Measurements from ENCODE around the gene ZNF365. TPM values are rescaled to one million over a fixed set of nuclear protein-coding genes. Genes with fewer than 3 reads are reported as not detected.
"Not testable (repeated sequence)": the region's sequence is repeated elsewhere in the genome, so short reads cannot be mapped to it uniquely, and the experiment has no call there.

ZNF365 gene, protein sequence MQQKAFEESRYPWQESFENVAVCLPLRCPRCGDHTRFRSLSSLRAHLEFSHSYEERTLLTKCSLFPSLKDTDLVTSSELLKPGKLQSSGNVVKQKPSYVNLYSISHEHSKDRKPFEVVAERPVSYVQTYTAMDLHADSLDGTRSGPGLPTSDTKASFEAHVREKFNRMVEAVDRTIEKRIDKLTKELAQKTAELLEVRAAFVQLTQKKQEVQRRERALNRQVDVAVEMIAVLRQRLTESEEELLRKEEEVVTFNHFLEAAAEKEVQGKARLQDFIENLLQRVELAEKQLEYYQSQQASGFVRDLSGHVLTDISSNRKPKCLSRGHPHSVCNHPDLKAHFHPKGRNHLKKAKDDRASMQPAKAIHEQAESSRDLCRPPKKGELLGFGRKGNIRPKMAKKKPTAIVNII
- total RNA-seq, result 5.2 TPM

DNA sequence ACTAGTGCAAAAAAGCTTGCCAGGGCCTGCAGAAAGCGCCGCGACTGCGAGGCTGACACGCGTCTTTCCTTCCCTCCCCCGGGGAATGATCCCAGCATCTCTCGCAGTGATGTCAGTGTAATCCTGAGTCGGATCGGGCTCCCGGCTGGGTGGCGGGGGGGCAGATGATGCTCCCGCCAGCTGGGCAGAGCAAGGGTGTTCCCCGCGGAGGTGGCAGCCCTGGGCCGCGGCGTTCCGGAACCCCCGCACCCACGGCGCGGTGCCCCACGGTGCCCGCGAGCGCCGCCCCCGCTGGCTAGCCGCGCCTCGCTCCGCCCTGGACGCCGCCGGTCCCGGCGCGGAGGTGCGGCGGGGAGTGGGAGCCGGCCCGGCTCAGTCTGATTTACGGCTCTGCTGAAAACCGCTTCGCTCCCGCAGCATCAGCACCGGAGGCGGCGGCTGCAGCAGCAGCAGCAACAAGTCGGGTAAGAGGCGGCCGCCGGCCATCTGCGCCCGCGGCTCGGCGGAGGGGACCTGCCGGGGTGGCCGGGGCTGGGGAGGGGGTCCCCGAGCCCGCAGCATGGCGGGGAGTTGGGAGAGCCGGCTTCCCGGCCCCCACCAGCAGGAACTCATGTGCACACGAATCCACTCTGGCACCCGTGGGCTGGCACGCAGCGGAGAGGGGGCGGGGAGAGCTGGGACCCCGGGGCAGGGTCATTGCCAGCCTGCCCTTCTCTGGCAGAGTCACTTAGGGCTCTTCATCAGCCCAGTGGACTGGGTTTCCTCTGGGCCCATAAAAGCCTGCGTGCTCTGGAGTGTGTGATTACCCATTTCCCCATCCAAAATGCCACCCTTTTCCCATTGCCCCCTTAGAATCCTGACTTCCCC is at the start of gene ZNF365:
Gene ZNF365, plus strand, starts transcription at position 375 of the 867 bp plus-strand sequence. CDS start 1,825 bp downstream, outside the sequence.
- ATAC-seq, result peak; percentile 49

DNA sequence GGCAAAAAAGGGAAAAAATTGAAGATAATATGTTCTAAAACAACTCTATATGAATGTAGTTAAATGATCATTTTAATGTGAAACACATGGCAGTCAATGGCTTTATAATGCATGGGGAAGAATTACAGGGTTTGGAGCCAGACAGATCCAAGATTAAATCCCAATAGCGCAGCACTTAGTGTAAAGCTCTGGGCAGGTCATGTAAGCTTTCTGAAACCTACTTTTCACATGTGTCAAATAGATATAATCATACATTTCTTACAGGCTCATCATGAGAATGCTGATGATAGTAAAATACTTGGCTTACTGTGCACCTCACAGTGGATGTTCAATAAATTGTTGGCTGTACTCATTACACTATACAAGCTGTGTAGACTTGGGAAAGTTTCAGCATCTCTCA is 48.0 kb upstream of the ZNF365 start:
- ATAC-seq, result no peak

DNA sequence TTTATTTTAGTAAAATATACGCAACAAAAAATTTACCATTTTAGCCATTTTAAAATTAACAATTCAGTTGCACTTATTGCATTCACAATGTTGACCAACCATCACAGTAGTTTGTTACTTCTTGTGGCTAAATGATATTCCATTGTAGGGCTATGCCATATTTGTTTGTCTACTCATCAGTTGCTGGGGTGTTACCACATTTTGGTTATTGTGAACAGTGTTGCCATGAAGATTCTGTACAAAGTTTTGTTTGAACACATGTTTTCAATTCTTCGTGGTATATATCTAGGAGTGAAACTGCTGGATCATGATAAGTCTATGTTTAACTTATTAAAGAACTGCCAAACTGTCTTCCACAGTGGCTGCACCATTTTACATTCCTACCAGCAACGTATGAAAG is 46.3 kb upstream of the ZNF365 start:
- no peak for ATAC-seq

DNA sequence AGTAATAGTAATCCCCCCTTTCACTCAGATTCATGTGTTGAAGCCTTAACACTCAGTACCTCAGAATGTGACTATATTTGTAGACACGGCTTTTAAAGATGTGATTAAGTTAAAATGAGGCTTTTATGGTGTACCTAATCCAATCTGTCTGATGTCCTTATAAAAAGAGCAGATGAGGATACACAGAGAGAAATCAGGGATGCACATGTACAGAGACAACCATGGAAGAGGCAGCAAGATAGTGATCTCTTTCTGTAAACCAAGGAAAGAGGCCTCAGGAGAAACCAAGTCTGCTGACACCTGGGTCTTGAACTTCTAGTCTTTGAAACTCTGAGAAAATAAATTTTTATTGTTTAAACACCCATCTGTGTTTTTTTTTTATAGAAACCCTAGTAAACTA is 44.0 kb upstream of the ZNF365 start:
- no peak for ATAC-seq

DNA sequence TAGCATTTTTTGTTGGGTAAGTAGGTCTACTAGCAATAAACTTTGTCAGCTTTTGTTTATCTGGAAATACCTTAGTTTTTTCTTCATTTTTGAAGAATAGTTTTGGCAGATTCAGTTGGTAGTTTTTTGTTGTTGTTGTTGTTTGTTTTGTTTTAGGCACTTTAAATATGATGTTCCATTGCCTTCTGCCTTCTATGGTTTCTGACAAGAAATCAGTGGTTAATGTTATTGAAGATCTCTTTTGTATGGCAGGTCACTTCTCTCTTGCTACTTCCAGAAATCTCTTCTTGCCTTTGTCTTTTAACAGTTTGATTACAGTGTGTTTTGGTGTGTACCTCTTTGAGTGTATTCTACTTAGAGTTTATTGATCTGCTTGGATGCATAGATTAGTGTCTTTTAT is 41.8 kb upstream of the ZNF365 start:
- ATAC-seq, result no peak

DNA sequence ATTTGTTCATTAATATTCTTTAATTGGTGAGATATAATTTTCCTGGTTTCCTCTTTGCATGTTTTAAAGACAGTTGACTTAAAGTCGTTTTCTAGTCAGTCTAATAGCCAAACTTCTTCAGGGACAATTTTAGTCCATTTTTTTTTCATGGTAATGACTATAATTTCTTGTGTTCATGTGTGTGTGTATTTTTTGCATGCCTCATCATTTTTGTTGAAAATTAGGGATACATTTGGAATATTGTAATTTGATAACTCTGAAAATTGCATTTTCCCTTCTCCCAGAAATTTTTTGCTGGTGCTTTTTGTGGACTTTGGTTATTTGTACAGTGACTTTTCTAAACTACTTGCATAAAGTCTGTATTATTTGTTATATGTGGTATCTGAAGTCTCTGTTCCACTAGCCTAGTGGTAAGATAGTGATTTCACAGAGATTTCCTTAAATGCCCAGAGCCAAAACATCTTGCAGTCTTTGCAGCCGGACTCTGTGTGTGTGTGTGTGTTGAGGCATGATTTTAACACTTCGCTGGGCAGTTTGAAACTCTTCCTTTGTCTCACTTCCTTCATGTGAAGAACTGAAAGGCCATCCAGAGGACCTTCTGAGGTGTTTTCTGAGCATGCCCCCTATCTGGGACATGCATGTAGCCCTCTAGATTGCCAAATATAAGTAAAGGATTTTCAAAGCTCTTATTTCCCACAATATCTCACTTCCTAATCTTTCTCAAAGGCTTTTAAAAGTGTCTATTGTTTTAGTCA is 40.9 kb upstream of the ZNF365 start:
- ATAC-seq, result no peak

DNA sequence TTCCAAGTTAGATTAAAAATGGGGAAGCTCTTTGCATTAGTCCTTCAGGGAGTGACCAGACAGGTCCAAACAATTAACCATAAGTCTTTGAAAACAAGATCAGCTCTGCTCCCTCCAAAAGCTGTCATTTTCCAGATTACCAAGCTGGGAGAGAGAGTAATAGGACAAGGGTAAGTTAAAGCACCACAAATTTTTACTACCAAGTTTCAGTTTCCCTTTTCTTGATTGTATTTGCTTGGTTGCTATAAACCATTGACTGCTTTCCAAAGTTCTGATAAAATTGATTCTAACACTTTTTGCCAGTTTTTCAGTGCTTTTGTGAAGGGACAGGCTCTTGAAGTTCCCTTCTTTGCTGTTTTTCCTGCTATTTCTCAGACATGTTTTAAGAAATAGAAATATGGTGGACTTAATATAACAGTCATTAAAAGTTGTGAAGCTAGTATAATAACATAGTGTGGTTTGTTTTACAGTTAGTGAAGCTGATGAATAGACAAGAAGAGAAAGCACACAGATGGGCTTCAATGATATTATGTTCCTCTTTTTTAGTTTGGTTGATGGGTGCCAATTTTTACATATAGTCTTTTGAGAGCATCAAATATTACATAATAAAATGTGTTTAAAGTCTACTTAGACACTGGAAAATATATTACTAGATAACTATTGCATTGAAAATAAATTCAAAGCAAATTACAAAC is 40.0 kb upstream of the ZNF365 start:
- no peak for ATAC-seq

DNA sequence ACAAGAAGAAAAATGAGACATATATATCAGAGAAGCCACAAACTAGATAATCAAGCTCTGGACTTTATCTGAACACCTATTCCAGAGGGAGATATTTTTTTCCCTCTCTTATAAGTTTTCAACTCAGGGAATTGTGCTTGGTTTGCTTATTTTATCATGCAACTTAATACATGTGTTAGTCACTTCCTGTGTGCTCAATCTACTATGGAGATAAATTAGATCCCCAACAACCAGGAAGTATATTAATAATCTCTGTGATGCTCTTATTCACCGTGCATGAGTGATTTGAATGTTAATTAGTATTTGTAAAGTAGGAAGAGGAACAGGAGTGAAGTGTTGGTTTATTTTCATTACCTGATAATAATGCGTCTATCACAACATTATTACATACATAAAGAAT is 38.8 kb upstream of the ZNF365 start:
- peak; percentile 68 for ATAC-seq

DNA sequence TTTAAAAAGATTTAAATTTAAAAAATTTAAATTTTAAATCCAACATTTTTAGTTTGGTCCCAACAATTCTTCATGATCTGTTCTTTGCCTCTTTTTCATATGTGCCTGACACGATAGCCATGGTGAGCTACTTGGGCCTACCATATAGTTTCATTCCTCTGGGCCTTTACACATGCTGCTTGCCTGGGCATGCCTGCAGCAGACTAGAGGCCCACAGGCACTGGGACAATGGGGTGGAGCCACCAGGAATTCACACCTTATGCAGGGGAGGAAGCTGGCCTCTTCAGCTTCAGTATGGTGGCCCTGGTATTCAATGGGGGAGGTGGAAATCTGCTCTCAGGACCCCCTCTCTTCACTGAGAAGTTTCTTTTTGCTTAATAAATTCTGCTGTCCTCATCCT is 37.8 kb upstream of the ZNF365 start:
- peak; percentile 33 for ATAC-seq

DNA sequence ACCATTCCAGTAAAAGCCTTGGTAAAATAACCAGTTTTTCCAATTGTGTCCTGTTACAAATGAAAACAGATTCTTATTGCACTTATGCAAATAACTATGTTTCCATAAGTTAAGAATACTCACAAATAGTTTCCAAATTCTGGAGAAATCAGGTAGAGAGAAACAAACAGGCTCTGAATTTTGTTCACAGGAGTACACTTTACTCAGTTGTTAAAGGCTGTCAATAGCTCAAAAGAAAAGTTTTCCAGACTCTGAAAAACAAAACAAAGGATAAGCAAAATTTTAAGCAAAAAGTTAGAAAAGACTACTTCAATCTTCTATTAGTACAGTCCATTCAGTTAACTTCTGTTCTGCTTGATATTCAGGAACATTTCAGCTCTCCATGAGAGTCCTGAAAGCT is 32.8 kb upstream of the ZNF365 start:
- no peak for ATAC-seq

DNA sequence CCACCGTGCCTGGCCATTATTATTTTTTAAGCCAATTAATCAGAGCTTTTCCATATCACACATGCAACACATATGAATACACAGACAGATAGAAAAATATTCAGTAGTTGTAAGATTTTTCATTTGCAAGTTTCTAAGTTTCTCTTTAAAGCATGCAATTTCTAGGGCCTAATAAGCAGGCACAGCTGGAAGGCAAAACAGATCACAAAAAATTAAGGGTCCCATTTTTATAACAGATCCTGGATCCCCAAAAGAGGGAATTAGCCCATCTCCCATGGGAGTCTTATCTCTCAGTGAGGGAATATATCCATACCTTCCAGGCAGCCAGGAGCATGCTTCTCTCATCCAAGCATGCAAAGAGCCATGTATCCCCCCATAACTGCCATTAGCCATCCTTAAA is 31.2 kb upstream of the ZNF365 start:
- ATAC-seq, result no peak

DNA sequence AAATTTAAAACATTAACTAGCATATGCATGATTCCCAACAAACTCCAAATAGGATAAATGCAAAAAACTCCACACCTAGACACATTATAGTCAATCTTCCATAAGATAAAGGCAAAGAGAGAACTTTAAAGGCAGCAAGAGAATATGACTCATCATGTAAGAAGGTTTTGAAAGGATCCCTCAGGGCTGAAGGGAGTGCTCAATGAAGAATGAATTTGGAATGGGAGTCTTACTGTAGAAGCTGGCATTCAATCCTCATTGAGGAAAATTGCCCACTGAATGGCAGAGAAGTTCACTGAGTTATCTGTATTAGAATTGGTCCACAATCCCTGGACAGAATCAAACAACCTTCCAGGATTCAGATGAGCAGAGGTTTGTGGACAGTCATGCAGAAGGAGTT is 26.1 kb upstream of the ZNF365 start:
- ATAC-seq, result no peak

DNA sequence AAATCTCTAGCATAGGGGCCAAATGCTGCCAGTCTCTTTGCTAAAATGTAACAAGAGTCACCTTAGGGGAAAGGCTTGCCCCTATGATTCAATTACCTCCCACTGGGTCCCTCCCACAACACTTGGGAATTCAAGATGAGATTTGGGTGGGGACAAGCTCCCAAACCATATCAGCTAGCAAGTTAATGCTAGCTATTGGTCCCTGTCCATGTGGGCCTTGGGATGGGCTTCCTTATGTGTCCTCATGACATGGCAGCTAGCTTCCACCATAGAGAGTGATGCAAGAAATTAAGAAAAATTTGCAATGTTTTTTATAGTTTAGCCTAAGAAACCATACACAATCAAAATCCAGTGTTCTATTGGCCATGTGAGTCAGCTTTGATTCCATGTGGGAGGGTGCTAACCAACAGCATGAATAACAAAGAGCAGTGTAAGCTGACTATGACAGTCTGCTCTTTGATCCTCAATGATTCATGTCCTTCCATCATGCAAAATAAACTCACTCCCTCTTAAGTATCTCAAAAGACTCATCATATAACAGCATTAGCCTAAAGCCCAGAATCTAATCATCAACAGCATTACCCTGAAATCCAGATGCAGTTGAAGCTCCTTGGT is 21.7 kb upstream of the ZNF365 start:
- ATAC-seq, result peak; percentile 66

DNA sequence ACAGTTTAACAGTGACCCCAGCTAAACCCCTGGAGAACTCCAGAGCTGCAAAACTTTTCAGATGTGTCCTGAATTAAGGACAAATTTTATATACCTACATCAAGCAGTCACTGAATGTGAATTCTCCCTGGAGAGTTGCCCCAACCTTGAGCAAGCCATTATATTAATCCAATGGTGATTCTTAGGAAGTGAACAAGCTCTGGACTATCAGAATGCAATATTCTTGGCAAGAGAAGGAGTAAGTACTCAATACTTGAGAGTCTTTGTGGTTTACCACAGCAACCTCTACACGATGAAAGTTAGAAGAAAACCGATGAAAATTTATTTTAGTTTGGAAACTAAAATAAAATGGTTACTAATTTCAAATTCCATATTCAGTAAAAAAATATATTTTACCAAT is 19.3 kb upstream of the ZNF365 start:
- ATAC-seq, result no peak

DNA sequence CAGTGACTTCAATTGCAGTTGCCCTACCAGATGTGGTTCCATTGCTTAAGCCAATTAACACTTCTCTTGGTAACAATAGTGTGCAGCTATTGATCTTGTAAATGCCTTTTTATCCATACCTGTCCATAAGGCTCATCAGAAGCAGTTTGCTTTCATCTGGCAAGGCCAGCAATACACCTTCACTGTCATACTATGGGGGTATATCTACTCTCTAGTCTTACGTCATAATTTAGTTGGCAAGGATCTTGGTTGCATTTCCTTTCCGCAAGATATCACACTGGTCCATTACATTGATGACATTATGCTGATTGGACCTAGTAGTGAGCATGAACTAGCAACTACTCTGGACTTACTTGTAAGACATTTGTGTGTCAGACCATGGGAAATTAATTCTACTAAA is 17.7 kb upstream of the ZNF365 start:
- no peak for ATAC-seq

DNA sequence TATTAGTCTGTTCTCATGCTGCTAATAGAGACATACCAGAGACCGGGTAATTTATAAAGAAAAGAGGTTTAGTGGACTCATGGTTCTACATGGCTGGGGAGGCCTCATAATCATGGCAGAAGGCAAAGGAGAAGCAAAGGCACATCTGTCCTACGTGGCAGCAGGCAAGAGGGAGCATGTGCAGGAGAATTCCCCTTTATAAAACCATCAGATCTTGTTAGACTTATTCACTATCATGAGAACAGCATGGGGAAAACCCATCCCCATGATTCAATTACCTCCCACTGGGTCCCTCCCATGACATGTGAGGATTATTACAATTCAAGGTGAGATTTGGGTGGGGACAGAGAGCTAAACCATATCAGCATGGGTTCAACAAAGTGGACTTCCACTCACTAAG is 16.0 kb upstream of the ZNF365 start:
- not testable (repeated sequence) for ATAC-seq

DNA sequence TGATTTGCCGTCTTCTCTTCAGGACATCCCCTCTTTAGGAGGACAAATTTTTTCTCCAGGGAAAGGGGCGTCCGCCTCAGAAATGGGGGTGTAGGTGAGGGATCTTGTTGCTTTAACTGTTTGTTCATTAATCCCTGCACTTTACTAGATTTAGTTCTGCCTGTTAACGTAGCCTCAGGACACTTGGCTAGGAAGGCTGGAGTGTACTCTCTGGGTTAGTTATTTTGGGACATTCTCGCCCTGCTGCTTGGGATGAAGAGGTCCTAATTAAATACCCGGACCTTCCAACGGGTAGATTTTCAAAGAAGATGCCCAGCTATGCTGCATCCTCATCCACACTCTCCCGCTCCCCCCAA is 552 bp upstream of the ZNF365 start:
- ATAC-seq, result no peak

DNA sequence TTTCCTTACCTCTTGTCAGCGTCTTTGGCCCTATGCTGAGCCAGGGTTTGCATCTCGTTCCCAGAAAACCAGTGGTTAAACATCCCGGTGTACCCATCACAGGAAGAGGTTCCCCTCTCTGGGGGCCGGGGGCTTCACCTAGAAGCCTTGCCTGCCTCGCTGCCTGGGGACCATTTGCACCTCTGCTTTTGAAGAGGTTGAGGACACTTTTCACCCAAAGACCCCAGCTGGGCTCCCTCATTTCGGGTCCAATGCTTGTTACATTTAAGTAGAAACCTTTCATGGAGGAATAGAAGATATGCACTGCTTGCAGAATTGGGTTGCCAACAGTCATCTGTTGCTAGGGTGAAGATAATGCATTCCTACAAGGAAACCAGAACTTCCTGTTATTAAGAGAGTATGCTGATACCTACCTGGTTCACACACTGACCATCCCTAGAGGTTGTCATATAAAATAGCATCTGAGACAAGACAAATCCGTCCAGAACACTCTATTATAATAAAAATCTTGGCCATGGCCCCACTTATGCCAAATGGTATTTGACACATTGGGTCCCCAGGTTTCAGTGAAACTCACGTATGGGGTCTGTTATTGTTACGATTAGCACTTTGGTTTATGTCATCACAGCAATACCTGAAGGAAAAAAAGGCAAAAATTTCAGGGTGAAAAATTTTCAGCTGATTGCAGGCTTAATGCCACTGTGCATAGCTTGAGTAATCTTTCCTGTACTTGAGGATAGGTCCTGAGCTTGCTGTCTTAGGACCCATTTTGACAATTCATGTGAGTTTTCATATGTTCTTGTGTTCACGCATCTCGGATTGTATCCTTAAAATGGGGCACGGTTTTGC is 917 bp downstream of the ZNF365 start:
- peak; percentile 54 for ATAC-seq

DNA sequence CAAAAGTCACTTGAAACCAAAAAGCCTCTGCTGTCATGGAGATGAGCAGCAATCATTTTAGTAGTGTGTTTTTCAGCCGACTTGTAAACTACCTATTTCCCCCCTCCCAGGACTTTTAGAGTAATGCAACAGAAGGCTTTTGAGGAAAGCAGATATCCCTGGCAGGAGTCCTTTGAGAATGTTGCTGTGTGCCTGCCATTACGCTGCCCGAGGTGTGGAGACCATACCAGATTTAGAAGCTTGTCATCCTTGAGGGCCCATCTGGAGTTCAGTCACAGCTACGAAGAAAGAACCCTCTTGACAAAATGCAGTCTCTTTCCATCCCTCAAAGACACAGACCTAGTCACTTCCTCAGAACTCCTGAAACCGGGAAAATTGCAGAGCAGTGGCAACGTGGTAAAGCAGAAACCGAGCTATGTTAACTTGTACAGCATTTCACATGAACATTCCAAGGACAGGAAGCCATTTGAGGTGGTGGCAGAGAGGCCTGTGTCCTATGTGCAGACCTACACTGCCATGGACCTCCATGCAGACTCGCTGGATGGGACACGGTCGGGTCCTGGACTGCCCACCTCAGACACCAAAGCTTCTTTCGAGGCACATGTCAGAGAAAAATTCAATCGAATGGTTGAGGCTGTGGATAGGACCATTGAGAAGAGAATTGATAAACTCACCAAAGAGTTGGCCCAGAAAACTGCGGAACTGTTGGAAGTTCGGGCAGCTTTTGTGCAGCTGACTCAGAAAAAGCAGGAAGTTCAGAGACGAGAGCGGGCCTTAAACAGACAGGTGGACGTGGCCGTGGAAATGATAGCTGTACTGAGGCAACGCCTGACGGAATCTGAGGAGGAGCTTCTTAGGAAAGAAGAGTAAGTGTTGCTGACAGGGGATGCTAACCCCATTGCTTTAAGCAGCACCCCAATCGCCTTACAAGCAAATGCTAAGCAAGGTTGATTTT is 2.2 kb downstream of the ZNF365 start:
- no peak for ATAC-seq

DNA sequence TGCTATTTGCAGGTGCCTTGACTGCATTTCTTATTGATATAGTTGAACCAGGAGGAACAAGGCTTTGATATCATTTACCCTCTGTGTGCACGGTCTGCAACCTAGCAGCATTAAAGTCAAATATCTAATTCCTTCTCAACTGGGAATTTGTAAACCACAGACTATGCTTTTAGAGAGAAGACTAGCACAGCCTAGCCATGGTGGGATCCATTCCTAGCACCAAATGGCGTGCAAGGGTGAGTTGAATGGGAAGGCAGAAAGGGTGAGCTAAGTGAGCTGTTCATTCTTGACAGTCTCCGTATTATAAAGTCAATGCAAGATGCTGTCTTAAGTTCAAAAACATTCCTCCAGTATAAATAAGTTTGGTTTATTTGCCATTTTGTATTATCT is 2.9 kb downstream of the ZNF365 start:
- no peak for ATAC-seq
